ENCODE results near the gene NEXN. TPM values are rescaled to one million over a fixed set of nuclear protein-coding genes. Genes with fewer than 3 reads are reported as not detected.

NEXN gene
- polyA plus RNA-seq, 3 donors = 0.31 to 3.5 (median 3.0) TPM

- WGBS (ENCODE audit: insufficient coverage) = no CpG with 5 or more reads among the region's 1 CpG
- intact Hi-C loops (cut with micrococcal nuclease) = no loop called here
- H3K27ac ChIP-seq (ENCODE audit: low read depth in 1 of 2, low read length in 2 of 2) = no peak overlapping the region
- peaks cover 0 to 20% of the 10 kb centered on the region in 2 donors for H3K27me3 ChIP-seq (ENCODE audit: control insufficient read depth in 2 of 2, insufficient read depth in 2 of 2, low read length in 2 of 2)
- no peak for DNase-seq
- H3K4me3 ChIP-seq (replicated peaks in 1 of 3; ENCODE audit: low read depth in 2 of 3, low read length in 3 of 3) = no peak overlapping the region
- H3K36me3 Mint-ChIP-seq = peaks cover 0 to 2% of the 10 kb centered on the region in 2 donors
- no peak overlapping the region for H3K4me2 ChIP-seq (replicated peaks; ENCODE audit: extremely low read depth, low read length, poor library complexity, severe bottlenecking)
- H3K27ac Mint-ChIP-seq = no peak overlapping the region
- peaks cover 6 to 22% (median 19%) of the 10 kb centered on the region in 3 donors for H3K27me3 Mint-ChIP-seq (ENCODE audit: low read depth in 3 of 3)
- H3K79me2 ChIP-seq (ENCODE audit: insufficient read depth, low read length) = no peaks in the 10 kb centered on the region
- no peak for TF ChIP-seq CTCF (IDR thresholded peaks at IDR 0.05)
- H3K9ac ChIP-seq (ENCODE audit: insufficient read depth, low read length, poor library complexity, severe bottlenecking) = no peak overlapping the region
- H2AFZ ChIP-seq (ENCODE audit: insufficient read depth, low read depth, low read length, poor library complexity, severe bottlenecking) = no peak overlapping the region
- peaks cover 16% of the 10 kb centered on the region for H3K4me1 Mint-ChIP-seq
- no peak overlapping the region for H3K4me3 Mint-ChIP-seq
- peaks cover 8 to 13% of the 10 kb centered on the region in 2 donors for H3K4me1 ChIP-seq (ENCODE audit: control insufficient read depth in 1 of 2, insufficient read depth in 2 of 2, low read length in 2 of 2)
- no peaks in the 10 kb centered on the region for H3K9me3 ChIP-seq (replicated peaks in 1 of 2; ENCODE audit: control insufficient read depth in 1 of 2, insufficient read depth in 1 of 2, low read length in 2 of 2)
- no peaks in the 10 kb centered on the region for H4K20me1 ChIP-seq (ENCODE audit: insufficient read depth, low read length)
- H3K9me3 Mint-ChIP-seq = peaks cover 0 to 3% (median 0%) of the 10 kb centered on the region in 7 donors
- no peaks in the 10 kb centered on the region for H3K36me3 ChIP-seq (replicated peaks in 1 of 2; ENCODE audit: control insufficient read depth in 1 of 2, insufficient read depth in 2 of 2, low read length in 2 of 2)
Measured at GRCh38 chr1:77891200-77891599, 2.8 kb downstream of the NEXN start.

GRCh38 chr1:77899647-77900320, 11.4 kb downstream of the NEXN start:
- Mint-ChIP-seq H3K9me3 (peaks cover 0 to 4% (median 0%) of the 10 kb centered on the region in 7 donors), H3K27me3 (ENCODE audit: low read depth in 3 of 3) (no peaks in the 10 kb centered on the region), H3K36me3 (no peaks in the 10 kb centered on the region), H3K4me1 (no peaks in the 10 kb centered on the region), H3K27ac (no peak overlapping the region), H3K4me3 (no peak overlapping the region)
- Histone ChIP-seq H3K9ac (ENCODE audit: insufficient read depth, low read length, poor library complexity, severe bottlenecking) (no peak overlapping the region), H4K20me1 (ENCODE audit: insufficient read depth, low read length) (no peaks in the 10 kb centered on the region), H3K79me2 (ENCODE audit: insufficient read depth, low read length) (no peaks in the 10 kb centered on the region), H3K4me1 (ENCODE audit: control insufficient read depth in 1 of 2, insufficient read depth in 2 of 2, low read length in 2 of 2) (no peaks in the 10 kb centered on the region), H3K4me2 (replicated peaks; ENCODE audit: extremely low read depth, low read length, poor library complexity, severe bottlenecking) (no peak overlapping the region), H3K27ac (ENCODE audit: low read depth in 1 of 2, low read length in 2 of 2) (no peak overlapping the region), H3K36me3 (replicated peaks in 1 of 2; ENCODE audit: control insufficient read depth in 1 of 2, insufficient read depth in 2 of 2, low read length in 2 of 2) (no peaks in the 10 kb centered on the region), H3K9me3 (replicated peaks in 1 of 2; ENCODE audit: control insufficient read depth in 1 of 2, insufficient read depth in 1 of 2, low read length in 2 of 2) (no peaks in the 10 kb centered on the region), H2AFZ (ENCODE audit: insufficient read depth, low read depth, low read length, poor library complexity, severe bottlenecking) (no peak overlapping the region), H3K27me3 (ENCODE audit: control insufficient read depth in 2 of 2, insufficient read depth in 2 of 2, low read length in 2 of 2) (no peaks in the 10 kb centered on the region), H3K4me3 (replicated peaks in 1 of 3; ENCODE audit: low read depth in 2 of 3, low read length in 3 of 3) (no peak overlapping the region)
- WGBS (ENCODE audit: insufficient coverage) = no CpG with 5 or more reads among the region's 4 CpGs
- intact Hi-C loops (cut with micrococcal nuclease) = no loop called here
- no peak for TF ChIP-seq CTCF (IDR thresholded peaks at IDR 0.05)
- DNase-seq = no peak

Measured in CD14-positive monocyte (primary cell).